ENCODE results near the gene MYL6.
"Not testable (repeated sequence)": the region's sequence is repeated elsewhere in the genome, so short reads cannot be mapped to it uniquely, and the experiment has no call there.

Gene MYL6

DNA sequence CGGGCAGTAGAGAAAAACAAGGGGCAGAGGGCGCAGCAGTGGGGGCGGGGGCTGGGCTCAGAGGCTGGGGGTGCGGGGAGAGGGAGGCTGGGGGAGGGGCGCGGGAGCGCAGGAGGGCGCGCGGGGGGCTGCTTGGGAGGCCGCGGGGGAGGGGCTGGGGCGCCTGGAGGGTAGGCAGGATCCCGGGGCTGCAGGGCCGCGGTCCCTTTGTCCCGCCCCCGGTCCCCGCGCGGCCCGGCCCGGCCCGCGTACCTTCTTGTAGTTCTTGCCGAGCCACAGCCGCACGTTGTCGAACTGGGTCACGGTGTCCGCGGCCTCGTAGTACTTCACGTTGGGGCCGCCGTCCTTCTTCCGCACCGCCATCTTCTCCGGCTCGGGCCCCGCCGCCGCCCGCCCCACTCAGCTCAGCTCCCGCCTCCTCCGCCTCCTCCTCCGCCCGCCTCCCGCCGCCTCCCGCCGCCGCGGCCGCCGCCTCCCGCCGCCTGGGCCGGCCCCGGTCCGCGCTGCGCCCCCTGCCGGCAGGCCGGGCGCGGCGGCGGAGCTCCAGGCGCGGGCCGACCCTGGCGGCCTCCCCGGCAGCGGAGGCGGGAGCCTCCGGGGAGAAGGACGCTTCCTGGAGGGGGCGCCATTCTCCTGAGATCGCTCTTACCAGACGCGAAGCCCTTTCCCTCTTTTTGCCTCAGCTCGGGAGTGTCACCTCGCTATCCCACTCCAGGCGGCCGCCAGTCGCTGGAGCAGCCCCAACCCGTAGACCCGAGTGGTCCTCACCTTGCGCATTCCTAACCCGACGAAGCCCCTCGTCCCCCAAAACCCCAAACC is 31.1 kb downstream of the MYL6 start, which contains the start of gene SMARCC2:
TSS of gene SMARCC2 (minus strand) at position 385 of the 819 bp plus-strand sequence. CDS start at position 363, 22 bp downstream.
- DNase-seq (ENCODE audit: low read depth in 2 of 2): peak; percentile 65 to 71

DNA sequence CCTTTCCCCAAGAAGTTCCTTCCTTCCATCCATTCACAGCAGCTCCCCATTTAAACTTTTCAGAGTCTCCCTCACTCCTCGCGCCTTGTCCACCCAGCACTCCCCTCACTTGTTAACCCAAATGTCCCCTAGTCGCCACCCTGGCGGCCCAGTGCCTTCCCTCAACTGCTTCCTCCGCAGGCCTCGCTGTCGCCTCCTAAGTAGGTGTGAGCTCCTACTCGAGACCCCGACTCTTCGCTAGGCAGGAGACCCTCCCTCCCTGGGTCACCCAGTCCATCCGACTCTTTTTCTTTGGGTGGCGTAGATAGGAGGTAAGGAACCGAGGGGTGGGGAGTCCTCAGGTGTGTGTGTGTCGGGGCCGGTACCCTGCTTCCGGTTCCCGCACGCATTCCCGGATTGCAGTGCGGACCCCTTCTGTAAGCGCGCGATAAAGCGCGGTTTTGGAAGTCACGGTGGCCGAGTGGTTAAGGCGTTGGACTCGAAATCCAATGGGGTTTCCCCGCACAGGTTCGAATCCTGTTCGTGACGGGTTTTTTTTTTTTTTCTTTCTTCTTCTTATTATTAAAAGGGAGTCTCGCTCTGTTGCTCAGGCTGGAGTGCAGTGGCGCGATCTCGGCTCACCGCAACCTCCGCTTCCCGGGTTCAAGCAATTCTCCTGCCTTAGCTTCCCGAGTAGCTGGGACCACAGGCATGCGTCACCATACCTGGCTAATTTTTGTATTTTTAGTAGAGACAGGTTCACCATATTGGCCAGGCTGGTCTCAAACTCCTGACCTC is 31.9 kb downstream of the MYL6 start:
- peak; percentile 50 to 60 for DNase-seq (ENCODE audit: low read depth in 2 of 2)

DNA sequence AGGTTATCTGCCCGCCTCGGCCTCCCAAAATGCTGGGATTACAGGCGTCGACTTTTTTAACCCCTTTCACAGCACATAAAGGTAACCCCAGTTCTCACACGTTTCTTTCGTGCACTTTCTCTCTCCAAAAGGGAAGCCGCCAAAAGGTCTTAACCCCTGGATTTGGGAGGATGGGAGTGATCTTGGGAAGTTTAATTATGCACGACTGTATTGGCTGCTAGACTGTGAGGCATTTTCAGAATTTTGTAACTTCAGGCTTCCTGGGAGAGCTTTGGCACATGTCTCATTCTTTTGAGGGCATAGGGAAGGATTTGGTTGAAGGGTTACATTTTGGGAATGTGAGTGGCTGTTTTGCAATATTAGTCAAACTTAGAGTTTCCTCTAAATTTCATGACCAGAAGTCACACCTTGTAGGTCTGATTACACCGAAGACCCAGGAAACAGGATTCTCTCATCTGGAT is 32.6 kb downstream of the MYL6 start:
- no peak for DNase-seq (ENCODE audit: low read depth in 2 of 2)

DNA sequence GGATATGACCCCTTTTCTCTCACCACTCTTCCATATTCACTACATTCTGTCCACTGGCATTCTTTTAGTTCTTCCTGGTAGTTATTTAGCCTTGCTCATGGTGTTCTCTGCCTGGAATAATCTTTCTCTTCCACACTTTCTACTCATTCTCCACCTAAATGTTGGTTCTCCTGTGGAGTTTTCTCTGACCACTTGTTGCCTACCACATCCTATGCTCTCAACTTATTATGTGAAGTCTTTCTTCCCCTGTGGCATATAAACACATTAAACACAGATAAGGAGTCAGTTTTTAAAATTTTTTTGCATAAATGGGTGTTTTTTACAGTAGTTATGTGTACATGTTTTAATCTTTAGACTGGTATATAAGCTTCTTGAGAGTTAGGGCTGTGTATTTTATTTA is 34.4 kb downstream of the MYL6 start:
- DNase-seq (ENCODE audit: low read depth in 2 of 2): no peak

DNA sequence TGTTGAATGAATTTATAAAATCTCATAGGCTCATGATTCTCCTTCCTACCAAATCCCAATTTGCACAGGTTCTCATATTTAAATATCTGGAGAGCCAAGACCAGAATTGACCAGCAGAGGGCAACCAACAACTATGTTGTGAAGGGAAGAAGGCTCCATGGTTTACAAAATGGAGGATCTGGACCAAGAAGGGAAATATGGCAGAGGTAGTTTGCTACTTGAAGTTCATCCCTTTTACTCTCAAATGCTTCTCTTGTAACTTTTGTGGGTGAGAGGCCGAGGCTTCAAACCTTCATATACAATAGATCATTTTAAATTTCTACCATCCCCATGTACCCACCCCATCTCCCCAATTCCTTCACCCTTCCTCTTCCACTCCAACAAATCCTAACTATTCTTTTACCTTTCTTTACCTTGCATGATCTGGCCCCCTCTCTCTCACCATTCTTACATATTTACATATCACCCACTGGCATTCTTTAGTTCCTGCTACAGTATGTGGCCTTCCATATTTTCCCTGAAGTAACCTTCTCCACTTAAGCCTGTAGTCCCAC is 34.9 kb downstream of the MYL6 start:
- peak; percentile 44 to 55 for DNase-seq (ENCODE audit: low read depth in 2 of 2)

DNA sequence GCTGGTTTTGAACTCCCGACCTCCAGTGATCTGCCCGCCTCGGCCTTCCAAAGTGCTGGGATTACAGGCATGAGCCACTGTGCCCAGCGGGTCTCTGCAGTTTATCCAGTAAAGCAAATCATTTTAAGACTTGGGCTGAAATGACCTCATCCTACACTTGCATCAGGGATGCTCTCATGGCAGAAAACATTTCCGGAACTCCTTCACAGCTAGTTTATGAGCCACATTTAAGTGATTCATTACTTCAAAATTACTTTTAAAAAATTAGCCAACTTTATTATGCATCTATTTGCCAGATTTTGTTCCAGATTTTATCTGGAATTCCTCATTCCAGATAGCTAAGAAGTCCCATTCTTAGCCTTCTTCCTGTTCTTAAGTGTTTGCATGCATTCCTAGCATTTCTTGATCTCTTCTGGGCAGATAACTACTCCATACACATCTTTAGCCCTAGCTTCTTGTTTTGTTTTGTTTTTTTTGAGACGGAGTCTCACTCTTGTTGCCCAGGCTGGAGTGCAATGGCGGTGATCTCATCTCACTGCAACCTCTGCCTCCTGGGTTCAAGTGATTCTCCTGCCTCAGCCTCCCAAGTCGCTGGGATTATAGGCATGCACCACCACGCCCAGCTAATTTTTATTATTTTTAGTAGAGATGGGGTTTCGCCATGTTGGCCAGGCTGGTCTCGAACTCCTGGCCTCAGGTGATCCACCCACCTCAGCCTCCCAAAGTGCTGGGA is 38.8 kb downstream of the MYL6 start:
- not testable (repeated sequence) for DNase-seq (ENCODE audit: low read depth in 2 of 2)

DNA sequence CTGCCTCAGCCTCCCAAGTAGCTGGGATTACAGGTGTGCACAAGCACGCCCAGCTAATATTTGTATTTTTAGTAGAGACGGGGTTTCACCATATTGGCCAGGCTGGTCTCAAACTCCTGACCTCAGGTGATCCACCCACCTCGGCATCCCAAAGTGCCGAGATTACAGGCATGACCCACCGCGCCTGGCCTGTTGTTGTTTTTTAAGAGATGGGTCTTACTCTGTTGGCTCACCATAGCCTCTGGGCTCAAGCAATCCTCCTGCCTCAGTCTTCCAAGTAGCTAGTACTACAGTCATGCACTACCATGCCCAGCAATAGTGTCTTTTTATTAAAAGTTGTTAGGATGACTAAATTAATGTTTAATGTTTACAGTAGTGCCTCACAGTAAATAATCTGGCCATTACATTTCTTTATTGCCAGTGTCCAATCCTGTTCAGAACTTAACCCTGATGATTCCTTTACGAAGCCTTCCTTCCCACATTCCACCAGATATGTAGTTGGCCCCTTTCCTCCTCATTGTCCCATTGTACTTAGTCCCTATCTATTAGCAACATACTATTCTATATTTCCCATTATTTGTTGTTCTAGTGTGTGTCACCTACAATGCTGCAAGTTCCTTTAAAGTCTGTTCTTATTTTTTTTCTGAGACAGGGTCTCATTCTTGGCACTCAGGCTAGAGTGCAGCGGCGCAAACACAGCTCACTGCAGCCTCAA is 39.9 kb downstream of the MYL6 start:
- no peak for DNase-seq (ENCODE audit: low read depth in 2 of 2)

DNA sequence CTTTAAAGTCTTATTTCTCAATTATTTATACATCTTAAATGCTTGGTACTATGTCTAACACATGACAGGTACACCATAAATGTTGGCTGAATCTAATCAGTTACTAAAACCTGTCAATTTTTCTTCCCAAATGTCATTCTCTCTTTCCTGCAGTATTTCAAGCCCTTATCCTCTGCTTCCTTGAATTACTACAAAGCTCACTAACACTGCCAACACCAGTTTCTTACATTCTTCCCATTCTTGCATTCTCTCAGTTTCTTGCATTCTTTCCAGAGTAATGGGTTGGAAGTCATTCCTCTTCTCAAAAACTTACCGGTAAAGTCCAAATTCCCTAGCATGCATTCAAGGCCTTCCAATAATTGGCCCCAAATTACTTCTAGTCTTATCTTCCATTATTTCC is 40.7 kb downstream of the MYL6 start:
- no peak for DNase-seq (ENCODE audit: low read depth in 2 of 2)

DNA sequence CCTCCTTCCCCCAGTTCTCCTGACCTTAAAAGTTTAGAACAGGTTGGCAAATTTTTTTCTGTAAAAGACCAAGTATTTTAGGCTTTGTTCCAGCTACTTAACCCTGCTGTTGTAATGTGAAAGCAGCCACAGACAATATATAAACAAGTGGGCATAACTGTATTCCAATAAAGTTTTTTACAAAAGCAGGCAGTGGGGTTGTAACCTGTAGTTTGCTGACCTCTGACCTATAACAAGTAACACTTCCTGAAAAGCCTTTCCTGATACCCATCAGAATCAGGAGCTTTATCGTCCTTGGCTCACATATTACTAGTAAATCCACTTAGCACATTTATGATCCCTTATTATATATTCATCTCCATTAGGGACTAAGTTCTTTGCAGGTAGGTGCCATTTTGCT is 44.2 kb downstream of the MYL6 start:
- no peak for DNase-seq (ENCODE audit: low read depth in 2 of 2)

DNA sequence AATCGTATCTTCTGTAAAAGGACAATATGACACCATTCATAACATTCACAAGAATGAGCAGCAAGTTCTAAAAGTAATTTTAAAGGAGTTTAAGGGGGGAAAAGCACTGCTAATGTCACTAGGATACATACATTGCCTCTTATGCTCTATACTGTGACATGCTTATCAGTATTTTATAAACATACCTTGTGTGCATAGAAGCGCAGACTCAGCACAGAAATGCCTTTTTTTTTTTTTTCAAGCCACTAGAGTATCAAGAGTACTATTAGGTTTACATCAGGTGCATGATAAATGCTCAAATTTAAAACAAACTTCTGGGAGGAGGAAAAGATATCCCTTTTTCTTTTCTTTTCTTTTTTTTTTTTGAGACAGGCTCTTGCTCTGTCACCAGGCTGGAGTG is 44.7 kb downstream of the MYL6 start:
- DNase-seq (ENCODE audit: low read depth in 2 of 2): no peak

DNA sequence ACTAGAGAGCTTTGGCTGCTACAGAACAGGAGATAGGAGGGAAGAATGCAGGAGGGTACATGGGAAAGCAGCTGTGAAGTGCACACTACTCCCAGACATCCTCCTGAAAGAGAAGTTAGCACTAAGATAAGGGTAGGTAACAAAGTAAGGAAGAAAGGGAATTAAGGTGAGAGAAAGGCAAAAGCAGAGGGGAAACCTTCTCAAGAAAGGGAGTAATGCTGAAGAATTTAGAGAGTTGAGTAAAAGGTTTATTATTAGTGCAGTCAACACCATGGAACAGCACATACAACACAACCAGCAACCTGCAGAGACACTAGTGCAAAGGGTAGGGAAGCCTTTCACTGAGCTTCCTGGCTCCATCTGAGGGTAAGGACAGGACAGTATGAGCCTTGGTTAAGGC is 46.1 kb downstream of the MYL6 start:
- no peak for DNase-seq (ENCODE audit: low read depth in 2 of 2)

DNA sequence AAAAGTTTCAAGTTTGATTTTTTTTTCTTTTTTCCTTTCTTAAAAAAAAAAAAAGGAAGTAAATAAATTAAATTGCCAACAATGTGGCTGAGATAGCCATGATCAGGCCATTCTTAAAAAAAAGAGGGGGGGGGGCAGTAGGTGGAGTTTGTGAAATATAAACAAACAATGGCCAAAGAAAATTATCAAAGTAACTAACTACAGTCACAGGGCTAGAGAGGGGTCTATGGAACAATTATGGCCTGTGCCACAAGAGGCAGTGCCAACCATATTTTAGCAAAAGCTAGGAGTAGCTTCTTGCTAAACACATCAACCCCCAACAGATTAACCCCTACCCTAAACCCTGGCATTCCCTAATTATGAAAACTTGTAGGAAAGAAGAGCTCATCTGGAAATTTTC is 47.3 kb downstream of the MYL6 start:
- DNase-seq (ENCODE audit: low read depth in 2 of 2): no peak

DNA sequence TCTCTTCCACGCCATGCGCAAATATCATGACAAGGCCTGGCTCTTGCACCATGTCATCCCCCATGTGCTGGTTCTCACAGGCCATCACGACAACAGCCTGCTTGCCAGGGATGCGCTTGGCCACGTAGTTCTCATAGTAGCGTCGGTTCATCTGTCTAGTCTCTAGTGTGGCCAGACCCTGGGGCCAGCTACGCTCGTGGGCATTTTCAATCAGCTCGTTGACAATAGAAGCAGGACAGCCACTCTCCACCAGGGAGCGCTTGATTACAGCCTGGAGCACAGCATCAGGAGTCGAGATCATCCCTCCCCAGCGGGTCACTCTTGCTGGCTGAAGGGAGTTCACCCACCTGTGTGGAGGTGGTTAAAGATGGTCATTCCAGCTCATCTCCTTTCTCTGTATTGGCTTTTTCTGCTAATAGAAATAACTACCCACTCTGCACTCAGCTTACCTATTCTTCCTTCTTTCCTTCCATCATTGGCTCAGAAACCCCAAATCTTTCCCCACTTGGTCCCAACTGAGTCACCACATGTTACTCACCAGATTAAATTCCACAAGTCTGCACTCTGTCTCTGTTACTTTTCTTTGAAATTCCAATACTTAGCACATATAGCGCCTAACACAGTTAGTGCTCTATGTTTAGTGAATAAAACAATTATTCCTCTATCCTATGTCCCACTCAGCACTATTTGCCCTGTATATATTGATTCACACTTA is 48.5 kb downstream of the MYL6 start:
- no peak for DNase-seq (ENCODE audit: low read depth in 2 of 2)

DNA sequence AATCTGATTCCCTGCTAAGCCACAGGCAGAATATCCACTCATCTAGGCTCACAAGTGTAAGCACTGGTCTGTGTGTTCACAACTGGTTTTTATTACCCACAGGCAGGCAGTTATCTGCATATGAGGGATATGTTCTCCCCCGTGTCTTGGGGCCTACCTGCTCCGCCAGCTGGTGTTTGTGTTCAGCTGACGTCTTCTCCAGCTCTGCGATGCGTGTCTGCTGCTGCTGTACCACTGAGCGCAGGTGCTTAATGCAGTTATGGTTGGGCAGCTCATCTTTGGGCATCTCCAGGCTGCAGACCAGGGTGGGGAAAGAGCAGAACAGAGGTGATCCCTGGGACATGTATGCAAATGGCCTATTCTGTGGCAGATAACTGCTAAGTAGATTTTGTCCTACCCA is 49.8 kb downstream of the MYL6 start:
- no peak for DNase-seq (ENCODE audit: low read depth in 2 of 2)

Data from activated CD8-positive, alpha-beta memory T cell treated with anti-CD3 and anti-CD28 coated beads for 4 hours (primary cell).